HUES6 (cell line): ENCODE data around the gene EXOC3.

Experiments
- H3K27ac ChIP-seq: 2 replicates; pipeline ENCODE4 v1.7.0; 2013; ENCODE audit warnings: low read depth, mild to moderate bottlenecking, low read length, inconsistent platforms
- H3K27me3 ChIP-seq: 2 replicates; pipeline ENCODE4 v1.6.1; 2013; ENCODE audit warnings: low read length; ENCODE audit not compliant: control insufficient read depth, insufficient read depth
- H3K36me3 ChIP-seq: 2 replicates; pipeline ENCODE4 v1.6.1; 2013; ENCODE audit warnings: low read length; ENCODE audit not compliant: control insufficient read depth, insufficient read depth
- H3K4me1 ChIP-seq: 2 replicates; pipeline ENCODE4 v1.6.1; 2013; ENCODE audit warnings: low read length; ENCODE audit not compliant: control insufficient read depth, insufficient read depth
- H3K4me3 ChIP-seq: 2 replicates; pipeline ENCODE4 v1.5.1; 2013; ENCODE audit warnings: low read depth, low read length
- H3K9ac ChIP-seq: one replicate; pipeline ENCODE4 v1.6.1; 2013; ENCODE audit warnings: mild to moderate bottlenecking, low read length
- H3K9me3 ChIP-seq: 2 replicates; pipeline ENCODE4 v1.6.1; 2013; ENCODE audit warnings: low read depth, low read length; ENCODE audit not compliant: control insufficient read depth, insufficient read depth

EXOC3 gene

DNA sequence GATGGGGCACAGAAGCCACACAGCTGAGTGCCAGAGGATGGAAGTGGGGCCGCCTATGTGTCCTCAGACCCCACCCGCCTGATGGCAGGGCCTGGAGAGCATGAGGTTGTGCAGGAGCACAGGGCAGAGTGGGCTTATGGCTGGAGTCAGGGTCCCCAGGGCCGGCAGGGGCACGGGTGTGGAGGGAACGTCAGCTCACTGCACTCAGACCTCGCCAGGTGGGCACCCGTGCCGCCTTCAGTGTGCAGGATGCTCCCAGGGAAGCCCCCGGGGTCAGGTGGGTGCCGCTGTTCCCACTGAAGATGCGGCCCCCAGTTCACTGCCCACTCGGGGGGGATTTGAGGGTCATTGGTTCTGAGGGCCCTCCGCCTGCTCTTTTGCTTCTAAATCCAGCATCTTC is 34.9 kb downstream of the EXOC3 start:
- Histone ChIP-seq H3K36me3 (peaks cover 2% of the 10 kb centered on the region; the same call in 1 of the 2 replicates), H3K4me1 (no peaks in the 10 kb centered on the region), H3K27ac (no peak overlapping the region), H3K9ac (no peak overlapping the region), H3K27me3 (peaks cover 22% of the 10 kb centered on the region), H3K4me3 (no peak overlapping the region), H3K9me3 (no peaks in the 10 kb centered on the region)

DNA sequence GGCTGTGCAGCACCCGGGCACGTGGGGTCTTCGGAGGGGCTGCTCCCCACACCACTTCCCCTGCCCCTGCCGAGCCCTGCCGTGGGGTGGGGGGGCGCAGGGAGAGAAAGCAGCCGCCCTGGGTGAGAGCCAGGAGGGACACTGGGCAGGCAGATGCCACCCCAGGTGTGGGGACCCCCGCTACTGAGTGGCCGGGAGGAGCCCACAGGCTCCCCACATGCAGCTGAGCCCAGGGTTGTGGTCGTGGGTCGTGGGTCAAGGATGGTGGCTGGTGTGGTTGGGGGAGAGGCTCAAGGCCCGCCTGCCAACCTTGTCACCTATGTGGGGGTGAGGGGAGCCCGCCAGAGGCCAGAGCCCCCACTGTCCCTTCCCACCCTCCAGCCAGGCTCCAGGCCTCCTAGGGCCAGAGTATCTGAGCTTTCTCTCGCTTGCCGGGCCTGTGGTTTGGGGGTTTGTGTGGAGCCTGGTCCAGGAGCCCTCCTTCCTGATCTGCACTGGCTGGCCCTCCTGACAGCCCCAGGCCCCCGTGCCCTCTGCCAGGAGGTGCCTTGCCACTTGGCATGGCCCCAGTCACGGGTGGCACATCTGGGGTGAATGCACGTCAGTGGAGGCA is 35.5 kb downstream of the EXOC3 start:
- Histone ChIP-seq H3K27ac (no peak overlapping the region), H3K4me3 (no peak overlapping the region), H3K9me3 (no peaks in the 10 kb centered on the region), H3K36me3 (peaks cover 2% of the 10 kb centered on the region; the same call in 1 of the 2 replicates), H3K27me3 (peaks cover 22% of the 10 kb centered on the region), H3K9ac (no peak overlapping the region), H3K4me1 (no peaks in the 10 kb centered on the region)

- Histone ChIP-seq H3K4me1 (no peaks in the 10 kb centered on the region), H3K36me3 (peaks cover 2% of the 10 kb centered on the region; the same call in 1 of the 2 replicates), H3K27ac (no peak overlapping the region), H3K9ac (no peak overlapping the region), H3K9me3 (no peaks in the 10 kb centered on the region), H3K27me3 (peaks cover 17% of the 10 kb centered on the region), H3K4me3 (no peak overlapping the region)
Observed at GRCh38 chr5:478982-479535, 36.1 kb downstream of the EXOC3 start.

DNA sequence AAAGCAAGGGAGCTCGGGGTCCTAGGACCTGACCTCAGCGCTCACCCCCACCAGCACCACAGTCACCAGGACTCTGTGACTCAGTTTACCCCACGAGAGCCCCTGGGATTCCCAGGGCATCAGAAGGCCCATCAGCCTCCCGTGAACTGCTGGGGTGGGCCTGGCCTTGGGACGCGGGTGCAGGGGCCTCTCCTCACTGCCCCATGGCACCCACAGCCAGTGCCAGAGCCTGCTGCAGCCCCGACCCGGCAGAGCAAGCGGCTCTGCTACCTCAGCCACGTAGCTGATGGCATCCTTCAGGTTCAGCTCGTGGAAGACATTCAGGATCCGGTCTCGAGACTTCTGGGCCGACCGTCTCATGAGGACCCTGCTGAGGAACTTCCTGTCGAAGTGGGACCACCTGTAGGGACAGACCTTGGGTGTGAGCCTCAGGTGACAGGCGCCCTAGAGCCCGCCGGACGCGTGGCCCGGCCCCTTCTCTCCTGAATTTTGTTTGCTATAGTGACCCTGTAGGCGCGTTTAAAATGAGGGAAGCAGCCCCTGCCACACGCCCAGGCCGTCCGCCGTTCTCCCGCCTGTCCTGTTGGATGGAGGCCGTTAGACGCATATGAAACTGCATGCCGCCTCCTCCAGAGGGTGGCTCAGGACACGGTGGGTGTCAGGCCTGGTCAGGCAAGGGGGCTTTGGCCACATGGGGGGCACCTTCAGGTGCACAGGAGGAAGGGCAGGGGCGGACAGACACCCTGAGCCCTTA is 36.8 kb downstream of the EXOC3 start:
- no peaks in the 10 kb centered on the region for H3K9me3 ChIP-seq
- H3K4me3 ChIP-seq = no peak overlapping the region
- H3K27me3 ChIP-seq = peaks cover 13% of the 10 kb centered on the region
- H3K27ac ChIP-seq = no peak overlapping the region
- no peaks in the 10 kb centered on the region for H3K4me1 ChIP-seq
- H3K9ac ChIP-seq = no peak overlapping the region
- H3K36me3 ChIP-seq = peaks cover 2% of the 10 kb centered on the region; the same call in 1 of the 2 replicates

DNA sequence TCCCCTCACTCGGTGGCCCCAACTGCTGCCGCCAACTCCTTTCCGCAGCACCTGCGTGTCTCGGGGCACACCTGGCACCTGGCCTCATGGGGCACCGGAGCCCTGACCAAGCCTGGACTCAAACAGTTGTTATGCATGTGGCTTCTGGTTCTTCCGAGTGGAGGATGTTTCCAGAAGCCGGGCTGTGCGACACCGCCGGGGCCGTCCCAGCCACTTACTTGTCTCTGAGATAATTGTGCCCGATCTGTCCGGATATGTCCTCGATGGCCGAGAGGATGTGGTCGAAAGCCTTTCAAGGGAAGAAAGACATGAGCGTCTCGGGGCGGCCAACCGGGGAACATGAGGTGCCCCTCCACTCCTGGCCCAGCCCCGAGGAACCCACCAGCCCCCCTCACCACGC is 38.4 kb downstream of the EXOC3 start:
- Histone ChIP-seq H3K4me3 (no peak overlapping the region), H3K27me3 (peaks cover 2% of the 10 kb centered on the region; the same call in 1 of the 2 replicates), H3K9ac (no peak overlapping the region), H3K4me1 (no peaks in the 10 kb centered on the region), H3K9me3 (no peaks in the 10 kb centered on the region), H3K36me3 (peaks cover 2% of the 10 kb centered on the region; the same call in 1 of the 2 replicates), H3K27ac (no peak overlapping the region)

- no peak overlapping the region for H3K4me3 ChIP-seq
- no peak overlapping the region for H3K9ac ChIP-seq
- peaks cover 3% of the 10 kb centered on the region; the same call in 1 of the 2 replicates for H3K27me3 ChIP-seq
- no peak overlapping the region for H3K27ac ChIP-seq
- H3K9me3 ChIP-seq = no peaks in the 10 kb centered on the region
- no peaks in the 10 kb centered on the region for H3K4me1 ChIP-seq
- peaks cover 2% of the 10 kb centered on the region; the same call in 1 of the 2 replicates for H3K36me3 ChIP-seq
Observed at GRCh38 chr5:482021-482420, 39.0 kb downstream of the EXOC3 start.

- H3K4me3 ChIP-seq = no peak overlapping the region
Observed at GRCh38 chr5:482506-482905, 39.5 kb downstream of the EXOC3 start.

GRCh38 chr5:483011-483410 is 40.0 kb downstream of the EXOC3 start:
- H3K27me3 ChIP-seq = peaks cover 3% of the 10 kb centered on the region; the same call in 1 of the 2 replicates
- H3K27ac ChIP-seq = no peak overlapping the region
- H3K36me3 ChIP-seq = no peaks in the 10 kb centered on the region
- no peaks in the 10 kb centered on the region for H3K9me3 ChIP-seq
- no peaks in the 10 kb centered on the region for H3K4me1 ChIP-seq
- no peak overlapping the region for H3K9ac ChIP-seq
- no peak overlapping the region for H3K4me3 ChIP-seq

More at GRCh38 chr5:482506-482905, 39.5 kb downstream of the EXOC3 start:
- no peak overlapping the region for H3K9ac ChIP-seq
- H3K4me1 ChIP-seq = no peaks in the 10 kb centered on the region
- H3K27ac ChIP-seq = no peak overlapping the region
- peaks cover 2% of the 10 kb centered on the region; the same call in 1 of the 2 replicates for H3K36me3 ChIP-seq
- H3K9me3 ChIP-seq = no peaks in the 10 kb centered on the region
- H3K27me3 ChIP-seq = peaks cover 3% of the 10 kb centered on the region; the same call in 1 of the 2 replicates

DNA sequence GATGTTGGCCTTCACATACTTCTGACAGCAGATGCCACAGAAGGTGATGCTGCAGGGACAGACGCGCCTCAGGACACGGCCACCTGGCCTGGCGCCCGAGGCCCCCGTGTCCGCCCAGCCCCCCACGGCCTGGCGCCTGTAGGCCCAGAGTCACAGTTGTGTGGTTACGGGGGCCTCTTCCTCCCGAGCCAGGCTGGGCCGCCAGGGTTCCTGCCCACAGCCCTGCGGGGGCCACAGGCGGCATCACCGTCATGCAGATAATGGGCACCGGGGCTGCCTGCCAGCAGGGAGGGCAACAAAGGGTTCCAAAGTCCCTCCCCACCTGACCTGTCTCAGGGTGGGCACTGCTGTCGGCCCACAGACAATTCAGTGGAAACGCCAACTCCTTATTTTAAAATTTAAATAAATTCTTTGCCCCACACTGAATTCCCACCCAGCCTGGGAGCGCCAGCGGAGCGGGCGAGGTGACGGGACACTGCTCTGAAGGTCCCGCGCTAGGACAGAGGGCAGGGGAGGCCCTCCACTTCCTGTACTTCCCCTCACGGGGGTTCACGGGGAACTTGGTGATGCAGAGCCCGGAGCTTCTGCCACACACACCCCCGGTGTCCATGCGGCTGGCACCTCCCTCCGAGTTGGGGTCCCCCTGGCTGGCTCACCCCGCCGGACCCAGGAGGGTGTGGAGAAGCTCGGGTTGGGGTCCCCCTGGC is 40.6 kb downstream of the EXOC3 start:
- Histone ChIP-seq H3K9ac (no peak overlapping the region), H3K4me1 (no peaks in the 10 kb centered on the region)

GRCh38 chr5:484556-484955 is 41.6 kb downstream of the EXOC3 start:
- Histone ChIP-seq H3K4me3 (no peak overlapping the region), H3K27me3 (peaks cover 5% of the 10 kb centered on the region; the same call in 1 of the 2 replicates), H3K4me1 (no peaks in the 10 kb centered on the region), H3K27ac (no peak overlapping the region), H3K36me3 (no peaks in the 10 kb centered on the region), H3K9ac (no peak overlapping the region), H3K9me3 (no peaks in the 10 kb centered on the region)

More for the DNA sequence above, 40.6 kb downstream of the EXOC3 start:
- Histone ChIP-seq H3K36me3 (no peaks in the 10 kb centered on the region), H3K27me3 (peaks cover 3% of the 10 kb centered on the region; the same call in 1 of the 2 replicates), H3K4me3 (no peak overlapping the region), H3K27ac (no peak overlapping the region), H3K9me3 (no peaks in the 10 kb centered on the region)
